Keratinocyte (primary cell): ENCODE measurements around the gene OSBPL5. TPM values are rescaled to one million over a fixed set of nuclear protein-coding genes. Genes with fewer than 3 reads are reported as not detected.

Experiments used
- DNase-seq: peaks from one replicate; pipeline ENCODE4 v3.0.0-alpha.2; 2011; ENCODE audit warnings: low read depth, missing footprints, low spot score
- FAIRE-seq: peaks from 2 replicates; lab custom pipeline; 2011; peaks lifted over from hg19 to GRCh38; lab: Jason Lieb, UNC
- H2AFZ ChIP-seq: 2 replicates; pipeline ENCODE4 v1.6.0; 2012; ENCODE audit warnings: low read length, control low read depth, inconsistent platforms; ENCODE audit not compliant: control insufficient read depth
- H3K27ac ChIP-seq: 2 replicates; pipeline ENCODE4 v1.5.1; 2011; ENCODE audit warnings: low read length; ENCODE audit not compliant: control insufficient read depth, insufficient read depth
- H3K27me3 ChIP-seq: 3 replicates; pipeline ENCODE4 v1.6.0; 2011; ENCODE audit warnings: low read length; ENCODE audit not compliant: control insufficient read depth, insufficient read depth; ENCODE audit errors: extremely low read depth
- H3K36me3 ChIP-seq, 2 experiments: 2 replicates in 1 of 2; 3 replicates in 1 of 2; pipeline ENCODE4 v1.5.1; 2011; ENCODE audit warnings: low read length in 2 of 2, mild to moderate bottlenecking in 1 of 2; ENCODE audit not compliant: control insufficient read depth in 2 of 2, insufficient read depth in 2 of 2; ENCODE audit errors: extremely low read depth in 1 of 2
- H3K4me1 ChIP-seq: 3 replicates; pipeline ENCODE4 v1.5.1; 2011; ENCODE audit warnings: low read length; ENCODE audit not compliant: control insufficient read depth, insufficient read depth; ENCODE audit errors: extremely low read depth
- H3K4me2 ChIP-seq: 3 replicates; pipeline ENCODE4 v1.6.0; 2011; ENCODE audit warnings: low read depth, low read length; ENCODE audit not compliant: control insufficient read depth, insufficient read depth; ENCODE audit errors: extremely low read depth
- H3K4me3 ChIP-seq, 3 experiments: fragments of 200-600 bp in 1 of 3; sonication (generic) in 1 of 3; 2 replicates in 2 of 3; 3 replicates in 1 of 3; pipeline ENCODE4 v1.5.1; 2011 to 2016; ENCODE audit warnings: low read length in 3 of 3, mild to moderate bottlenecking in 3 of 3, control low read depth in 2 of 3, inconsistent platforms in 1 of 3, low read depth in 1 of 3, mixed read lengths in 1 of 3, mixed run types in 1 of 3, moderate library complexity in 1 of 3; ENCODE audit not compliant: control insufficient read depth in 2 of 3, insufficient read depth in 2 of 3; ENCODE audit errors: extremely low read depth in 1 of 3
- H3K79me2 ChIP-seq: 2 replicates; pipeline ENCODE4 v1.6.0; 2012; ENCODE audit warnings: low read length; ENCODE audit not compliant: control insufficient read depth, insufficient read depth
- H3K9ac ChIP-seq: 3 replicates; pipeline ENCODE4 v1.6.0; 2011; ENCODE audit warnings: low read length; ENCODE audit not compliant: control insufficient read depth, insufficient read depth; ENCODE audit errors: extremely low read depth
- H3K9me1 ChIP-seq: 3 replicates; pipeline ENCODE4 v1.6.0; 2011; ENCODE audit warnings: low read length; ENCODE audit not compliant: control insufficient read depth, insufficient read depth; ENCODE audit errors: extremely low read depth
- H3K9me3 ChIP-seq: 2 replicates; pipeline ENCODE4 v1.5.1; 2012; ENCODE audit warnings: low read depth, low read length; ENCODE audit not compliant: control insufficient read depth
- H4K20me1 ChIP-seq: 3 replicates; pipeline ENCODE4 v1.6.0; 2011; ENCODE audit warnings: low read length; ENCODE audit not compliant: control insufficient read depth, insufficient read depth; ENCODE audit errors: extremely low read depth
- EZH2 ChIP-seq: IDR thresholded peaks from one replicate; pipeline ENCODE4 v1.6.1; 2012; ENCODE audit warnings: inconsistent platforms, mild to moderate bottlenecking, low read length, moderate library complexity
- dilution Hi-C: fragments of 300-500 bp; cut with MboI; formaldehyde crosslinking; loops from one replicate; pipeline ENCODE4 v1.7.0; 2020; ENCODE audit warnings: low sequenced_read_pairs; ENCODE audit not compliant: extremely low pct_ligation_motif_present
- polyA plus RNA-seq, 5 experiments: library from polyadenylated mRNA; depleted of rRNA in 3 of 5; stranded (reverse) in 3 of 5; stranded (forward) in 1 of 5; unstranded in 1 of 5; fragments of >200 nt; gene quantifications; 1 replicate in 1 of 5; 2 replicates in 3 of 5; 3 replicates in 1 of 5; pipeline versions ENCODE4 v1.2.1 to v1.2.3, GENCODE V29; 2011 to 2012; ENCODE audit warnings: missing spikeins in 2 of 5, low read depth in 1 of 5, low replicate concordance in 1 of 5
- TF ChIP-seq, protein P1 (sequence below), 3 experiments: IDR thresholded peaks in 1 of 3; conservative IDR thresholded peaks in 1 of 3; optimal IDR thresholded peaks in 1 of 3; 2 replicates in 2 of 3; 3 replicates in 1 of 3; pipeline versions ENCODE3 to v1.5.1; 2011; ENCODE audit warnings: low read length in 3 of 3, mild to moderate bottlenecking in 3 of 3, moderate library complexity in 2 of 3, control low read depth in 1 of 3, inconsistent platforms in 1 of 3; ENCODE audit not compliant: insufficient read depth in 2 of 3; ENCODE audit errors: extremely low read depth in 1 of 3

OSBPL5 gene
- polyA plus RNA-seq, 1 donor (not counting 4 experiments of a cell fraction or from before 2014, with no cell fraction given), result 3.0 TPM

DNA sequence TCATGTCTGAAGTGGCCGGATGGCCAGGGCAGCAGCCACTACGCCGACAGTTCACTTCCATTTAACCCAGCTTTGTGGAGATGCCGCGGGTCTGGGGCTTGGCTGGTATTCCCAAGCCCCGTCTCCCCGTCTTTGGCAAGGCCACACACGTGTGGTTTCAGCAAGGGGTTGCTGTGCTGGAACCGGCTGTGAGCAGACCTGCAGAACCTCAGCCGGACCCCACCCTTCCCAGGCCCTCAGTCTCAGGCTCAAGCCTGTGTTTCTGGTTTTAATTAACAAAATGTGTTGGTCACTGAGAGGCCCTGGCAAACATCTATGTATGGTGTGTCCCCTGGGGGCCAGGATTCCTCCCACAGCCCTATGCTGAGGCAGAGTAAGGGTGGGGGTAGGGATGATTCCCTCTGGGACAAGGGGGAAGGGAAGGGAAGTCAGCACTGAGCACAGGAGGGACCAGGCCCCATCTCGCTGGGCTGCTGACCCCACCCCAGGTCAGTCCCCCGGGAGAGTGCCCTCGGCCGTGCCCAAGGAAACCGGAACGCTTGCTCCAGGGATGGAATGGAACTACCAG lies 9.3 kb downstream of the OSBPL5 start:
- FAIRE-seq (no peak), DNase-seq (no peak)
- H3K36me3 ChIP-seq, result no peaks in the 10 kb centered on the region
- TF ChIP-seq, protein P1, sequence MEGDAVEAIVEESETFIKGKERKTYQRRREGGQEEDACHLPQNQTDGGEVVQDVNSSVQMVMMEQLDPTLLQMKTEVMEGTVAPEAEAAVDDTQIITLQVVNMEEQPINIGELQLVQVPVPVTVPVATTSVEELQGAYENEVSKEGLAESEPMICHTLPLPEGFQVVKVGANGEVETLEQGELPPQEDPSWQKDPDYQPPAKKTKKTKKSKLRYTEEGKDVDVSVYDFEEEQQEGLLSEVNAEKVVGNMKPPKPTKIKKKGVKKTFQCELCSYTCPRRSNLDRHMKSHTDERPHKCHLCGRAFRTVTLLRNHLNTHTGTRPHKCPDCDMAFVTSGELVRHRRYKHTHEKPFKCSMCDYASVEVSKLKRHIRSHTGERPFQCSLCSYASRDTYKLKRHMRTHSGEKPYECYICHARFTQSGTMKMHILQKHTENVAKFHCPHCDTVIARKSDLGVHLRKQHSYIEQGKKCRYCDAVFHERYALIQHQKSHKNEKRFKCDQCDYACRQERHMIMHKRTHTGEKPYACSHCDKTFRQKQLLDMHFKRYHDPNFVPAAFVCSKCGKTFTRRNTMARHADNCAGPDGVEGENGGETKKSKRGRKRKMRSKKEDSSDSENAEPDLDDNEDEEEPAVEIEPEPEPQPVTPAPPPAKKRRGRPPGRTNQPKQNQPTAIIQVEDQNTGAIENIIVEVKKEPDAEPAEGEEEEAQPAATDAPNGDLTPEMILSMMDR (optimal IDR thresholded peaks at IDR 0.05 in 1 of 3, IDR thresholded peaks at IDR 0.05 in 1 of 3, conservative IDR thresholded peaks at IDR 0.05 in 1 of 3; ENCODE audit: extremely low read depth in 1 of 3, insufficient read depth in 2 of 3, low read length in 3 of 3), result no peak
- TF ChIP-seq EZH2, result no peak
- H3K27me3 ChIP-seq, result no peaks in the 10 kb centered on the region
- H3K4me1 ChIP-seq, result peaks cover 9% of the 10 kb centered on the region
- peaks cover 11% of the 10 kb centered on the region for H4K20me1 ChIP-seq
- no peak overlapping the region for H3K4me3 ChIP-seq
- H3K27ac ChIP-seq, result no peak overlapping the region
- H3K9me1 ChIP-seq, result no peaks in the 10 kb centered on the region
- no peak overlapping the region for H3K9ac ChIP-seq
- no peaks in the 10 kb centered on the region for H3K9me3 ChIP-seq
- no peak overlapping the region for H3K4me2 ChIP-seq
- H2AFZ ChIP-seq, result no peak overlapping the region
- dilution Hi-C loops, result no loop called here
- H3K79me2 ChIP-seq, result peaks cover 20% of the 10 kb centered on the region

DNA sequence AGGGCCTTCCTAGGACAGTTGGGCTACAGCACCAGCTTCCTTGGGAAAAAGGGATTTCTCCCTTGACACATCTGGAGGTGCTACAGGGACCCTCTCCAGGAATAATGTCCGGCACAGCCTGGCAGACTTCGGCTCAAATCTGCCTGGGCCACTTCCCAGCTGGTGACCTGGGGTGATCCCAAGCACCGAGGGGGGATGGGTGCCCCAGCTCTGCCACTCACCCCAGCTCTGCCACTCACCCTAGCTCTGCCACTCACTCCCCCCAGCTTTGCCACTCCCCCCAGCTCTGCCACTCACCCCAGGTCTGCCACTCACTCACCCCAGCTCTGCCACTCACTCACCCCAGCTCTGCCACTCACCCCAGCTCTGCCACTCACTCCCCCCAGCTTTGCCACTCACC lies 9.9 kb downstream of the OSBPL5 start:
- H3K4me3 ChIP-seq, result no peak overlapping the region
- no peaks in the 10 kb centered on the region for H3K9me3 ChIP-seq
- DNase-seq, result no peak
- no peak for TF ChIP-seq EZH2
- TF ChIP-seq, protein P1 (optimal IDR thresholded peaks at IDR 0.05 in 1 of 3, IDR thresholded peaks at IDR 0.05 in 1 of 3, conservative IDR thresholded peaks at IDR 0.05 in 1 of 3; ENCODE audit: extremely low read depth in 1 of 3, insufficient read depth in 2 of 3, low read length in 3 of 3), result no peak
- H3K4me1 ChIP-seq, result peaks cover 7% of the 10 kb centered on the region
- peaks cover 19% of the 10 kb centered on the region for H3K79me2 ChIP-seq
- H3K4me2 ChIP-seq, result no peak overlapping the region
- H3K9ac ChIP-seq, result no peak overlapping the region
- H3K27ac ChIP-seq, result no peak overlapping the region
- H3K27me3 ChIP-seq, result no peaks in the 10 kb centered on the region
- H3K36me3 ChIP-seq, result peaks cover 0 to 1% of the 10 kb centered on the region in 2 experiments
- no peaks in the 10 kb centered on the region for H3K9me1 ChIP-seq
- peaks cover 9% of the 10 kb centered on the region for H4K20me1 ChIP-seq
- dilution Hi-C loops, result no loop called here
- FAIRE-seq, result no peak
- no peak overlapping the region for H2AFZ ChIP-seq
